GF-D8 (cell line): Measurements from ENCODE around the gene KDM1A.
"Not testable (repeated sequence)": the region's sequence is repeated elsewhere in the genome, so short reads cannot be mapped to it uniquely, and the experiment has no call there.

Experiments used
- DNase-seq: peaks from one replicate; lab custom pipeline; 2025; lab: John Stamatoyannopoulos, UW

The KDM1A gene

DNA sequence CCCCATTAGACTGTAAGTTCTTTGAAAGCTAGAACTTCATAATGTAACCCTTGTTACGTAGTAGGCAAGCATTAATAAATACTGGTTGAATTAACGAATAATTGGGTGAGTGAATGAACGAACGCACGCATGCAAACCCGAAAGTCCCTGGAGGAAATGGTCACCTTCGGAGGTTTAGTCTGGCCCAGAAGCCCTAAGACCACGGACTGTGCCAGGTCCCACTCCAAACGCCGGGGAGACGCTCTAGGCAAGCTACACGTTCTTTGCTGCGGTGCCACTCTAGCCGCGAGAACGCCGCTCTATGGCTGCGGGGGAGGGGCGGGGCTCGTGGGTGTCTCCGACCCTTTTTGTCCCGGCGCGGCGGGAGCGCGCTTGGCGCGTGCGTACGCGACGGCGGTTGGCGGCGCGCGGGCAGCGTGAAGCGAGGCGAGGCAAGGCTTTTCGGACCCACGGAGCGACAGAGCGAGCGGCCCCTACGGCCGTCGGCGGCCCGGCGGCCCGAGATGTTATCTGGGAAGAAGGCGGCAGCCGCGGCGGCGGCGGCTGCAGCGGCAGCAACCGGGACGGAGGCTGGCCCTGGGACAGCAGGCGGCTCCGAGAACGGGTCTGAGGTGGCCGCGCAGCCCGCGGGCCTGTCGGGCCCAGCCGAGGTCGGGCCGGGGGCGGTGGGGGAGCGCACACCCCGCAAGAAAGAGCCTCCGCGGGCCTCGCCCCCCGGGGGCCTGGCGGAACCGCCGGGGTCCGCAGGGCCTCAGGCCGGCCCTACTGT lies at the start of gene KDM1A:
Gene KDM1A, plus strand, starts transcription at position 375 of the 769 bp plus-strand sequence. Its CDS starts 129 bp downstream, at position 504.
- DNase-seq, result peak; percentile 92

DNA sequence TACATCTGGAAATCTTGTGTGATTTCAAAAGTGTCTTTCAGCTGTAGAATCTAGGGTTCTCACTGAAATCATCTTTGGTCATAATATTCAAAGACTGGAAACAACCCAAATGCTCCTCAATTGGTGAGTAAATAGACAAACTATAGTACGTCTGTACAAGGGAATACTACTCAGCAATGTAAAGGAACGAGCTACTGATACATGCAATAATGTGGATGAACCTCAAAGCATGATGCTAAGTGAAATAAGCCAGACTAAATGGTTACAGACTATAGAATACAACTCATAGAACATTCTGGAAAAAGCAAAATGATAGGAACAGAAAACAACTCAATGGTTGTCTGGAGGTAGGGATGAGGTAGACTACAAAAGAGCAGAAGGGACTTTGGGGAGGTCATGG lies 49.2 kb upstream of the KDM1A start:
- no peak for DNase-seq

DNA sequence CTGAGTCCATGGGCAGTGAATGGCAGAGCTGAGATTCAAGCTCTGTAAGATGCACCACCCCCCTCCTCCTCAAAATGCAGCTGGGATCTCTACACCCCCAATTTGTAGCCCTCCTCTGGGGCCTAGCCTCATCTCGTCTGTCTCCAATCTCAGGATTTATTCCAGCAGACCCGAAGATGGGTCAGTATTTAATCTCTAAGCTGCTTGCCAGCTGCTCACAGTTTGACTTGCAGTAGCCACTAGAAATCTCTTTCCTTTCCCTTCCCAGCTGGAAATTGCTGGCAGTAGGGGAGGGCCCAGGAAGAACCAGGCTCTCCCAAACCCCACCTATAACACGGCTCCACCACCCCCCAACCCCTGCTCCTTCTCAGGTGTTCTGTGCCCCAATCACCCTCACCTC lies 48.1 kb upstream of the KDM1A start:
- no peak for DNase-seq

DNA sequence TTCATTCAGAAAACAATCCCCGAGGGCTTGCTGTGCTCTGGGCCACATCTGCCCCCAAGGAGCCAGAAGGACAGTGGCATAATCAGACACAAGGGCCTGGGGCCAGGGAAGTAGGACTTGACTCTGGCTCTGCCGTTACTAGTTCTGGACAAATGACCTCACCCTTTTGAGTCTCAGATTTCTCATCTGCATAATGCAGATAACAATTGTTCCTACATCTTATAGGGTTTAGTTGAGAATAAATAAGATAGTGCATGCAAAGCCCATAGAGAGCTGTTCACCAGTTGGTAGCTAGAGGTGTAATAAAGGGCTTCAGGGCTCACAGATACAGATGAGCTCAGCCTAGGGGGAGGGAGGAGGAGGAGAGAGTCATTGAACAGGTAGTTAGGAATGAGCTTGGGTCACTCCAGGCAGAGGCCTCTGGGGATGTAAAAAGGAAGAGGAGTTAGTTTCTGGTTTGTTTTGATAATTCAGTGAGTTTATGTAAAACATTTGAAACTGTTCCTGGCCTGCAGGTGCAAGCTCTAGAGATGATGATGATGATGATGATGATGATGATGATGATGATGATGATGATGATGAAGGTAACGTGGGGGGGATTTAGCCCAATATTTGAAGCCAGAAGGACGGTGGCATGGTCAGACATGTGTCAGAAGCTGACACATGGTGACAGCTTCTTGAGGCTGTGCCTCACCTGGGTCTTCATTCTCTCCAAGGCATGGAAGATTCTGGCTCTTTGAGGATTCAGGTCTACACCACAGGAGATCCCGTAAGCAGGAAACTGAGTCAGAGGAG lies 47.5 kb upstream of the KDM1A start:
- no peak for DNase-seq

DNA sequence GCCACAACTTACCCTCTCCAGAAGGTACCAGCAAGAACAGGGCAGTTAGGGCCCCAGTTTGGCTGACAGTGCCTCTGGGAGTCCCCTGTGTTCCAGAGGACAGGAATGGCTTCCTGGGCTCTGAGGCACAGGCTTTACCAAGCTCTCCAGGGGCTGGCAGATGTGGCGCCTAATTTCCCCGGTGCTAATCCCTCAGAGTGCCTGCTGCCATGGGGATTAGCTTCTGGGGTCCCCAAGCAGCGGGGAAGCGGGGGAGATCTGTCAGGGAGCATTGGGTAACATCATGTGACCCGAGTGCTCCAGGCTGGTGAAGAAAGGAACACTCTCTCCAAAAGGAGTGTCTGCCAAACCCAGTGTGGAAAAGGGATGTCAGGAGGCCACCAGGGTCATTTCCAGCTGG lies 46.5 kb upstream of the KDM1A start, which contains the start of gene LACTBL1:
Gene LACTBL1, minus strand, starts transcription at position 107 of the 400 bp plus-strand sequence. CDS start 550 bp downstream, outside the sequence.
- DNase-seq, result no peak

DNA sequence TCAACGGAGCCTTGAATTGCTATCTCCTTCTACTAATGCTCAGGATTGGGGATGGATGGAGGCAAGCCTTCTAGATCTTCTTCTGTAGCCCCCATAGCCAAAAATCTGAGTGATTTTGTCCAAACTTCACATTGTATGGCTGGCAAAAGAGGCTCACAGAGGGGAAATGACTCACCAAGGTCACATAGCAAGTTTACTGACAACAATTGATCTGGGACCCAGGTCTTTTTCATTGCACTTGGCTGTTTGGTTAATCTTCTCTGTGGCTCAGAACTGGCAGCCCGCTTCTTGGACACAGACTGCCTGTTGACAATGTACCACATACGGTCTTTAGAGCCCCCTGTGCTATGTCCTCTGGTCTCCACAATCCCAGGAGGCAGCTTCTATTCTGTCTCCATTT lies 43.6 kb upstream of the KDM1A start:
- DNase-seq, result no peak

DNA sequence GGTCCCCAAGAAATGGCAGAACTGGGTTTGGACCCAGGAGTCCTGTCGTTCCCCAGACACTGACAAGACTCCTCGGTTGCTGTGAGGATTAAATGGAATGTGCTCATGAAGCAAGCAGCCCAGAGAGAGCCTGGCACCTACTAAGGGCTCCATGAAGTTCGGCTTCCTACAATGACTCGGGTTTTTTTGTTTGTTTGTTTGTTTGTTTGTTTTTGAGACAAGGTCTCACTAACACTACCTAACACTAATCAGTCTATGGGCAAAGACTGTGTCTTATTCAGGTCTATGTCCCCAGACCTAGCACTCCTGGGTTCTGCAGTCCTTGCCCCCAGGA lies 43.2 kb upstream of the KDM1A start:
- no peak for DNase-seq

DNA sequence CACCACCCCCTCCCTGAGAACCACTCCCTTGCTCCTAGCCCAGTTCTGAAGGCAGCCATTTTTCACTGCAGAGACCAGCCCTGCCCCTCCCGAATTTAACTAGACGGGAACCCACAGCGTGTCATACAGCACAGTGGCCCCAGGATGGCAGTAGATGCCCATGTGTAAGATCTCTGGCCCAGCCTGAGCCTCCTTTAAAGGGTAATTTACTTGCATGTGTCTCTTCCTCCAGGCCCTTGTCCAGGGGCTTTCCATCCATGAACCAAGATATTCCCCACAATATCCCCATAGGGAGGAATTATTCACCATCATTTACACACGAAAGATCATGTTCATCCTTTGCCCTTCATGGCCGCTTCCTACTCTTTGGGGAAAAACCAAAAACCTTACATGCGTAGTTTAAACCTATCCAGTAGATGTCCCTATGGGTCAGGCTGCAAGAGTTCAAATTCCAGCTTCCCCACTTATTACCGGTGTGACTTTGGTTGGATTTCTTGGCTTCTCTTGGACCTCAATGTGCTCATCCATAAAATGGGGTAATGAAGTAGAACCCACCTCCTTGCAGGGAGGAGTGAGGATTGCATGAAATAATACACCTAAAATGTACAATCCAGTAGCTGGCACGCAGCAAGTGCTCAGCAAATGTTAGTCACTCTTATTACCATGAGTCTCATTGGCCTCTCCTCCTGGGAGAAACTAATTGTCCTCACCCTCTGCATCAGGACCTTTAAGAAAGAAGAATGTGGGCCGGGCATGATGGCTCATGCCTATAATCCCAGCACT lies 42.6 kb upstream of the KDM1A start:
- peak; percentile 44 for DNase-seq

DNA sequence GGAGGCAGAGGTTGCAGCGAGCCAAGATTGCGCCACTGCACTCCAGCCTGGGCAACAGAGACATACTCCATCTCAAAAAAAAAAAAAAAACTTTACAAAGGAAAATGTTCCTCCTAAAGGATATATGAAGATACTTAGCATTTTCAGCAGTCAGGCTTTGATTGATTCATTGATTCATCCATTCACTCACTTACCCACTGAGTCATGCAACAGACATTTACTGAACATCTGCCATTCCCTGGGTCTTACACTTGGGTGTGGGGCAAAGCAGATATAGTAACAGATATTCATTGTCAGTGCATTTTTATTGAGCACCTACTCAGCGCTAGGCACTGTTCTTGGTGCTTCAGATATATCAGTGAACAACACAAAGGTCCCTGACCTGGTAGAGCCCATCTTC lies 41.0 kb upstream of the KDM1A start:
- no peak for DNase-seq

DNA sequence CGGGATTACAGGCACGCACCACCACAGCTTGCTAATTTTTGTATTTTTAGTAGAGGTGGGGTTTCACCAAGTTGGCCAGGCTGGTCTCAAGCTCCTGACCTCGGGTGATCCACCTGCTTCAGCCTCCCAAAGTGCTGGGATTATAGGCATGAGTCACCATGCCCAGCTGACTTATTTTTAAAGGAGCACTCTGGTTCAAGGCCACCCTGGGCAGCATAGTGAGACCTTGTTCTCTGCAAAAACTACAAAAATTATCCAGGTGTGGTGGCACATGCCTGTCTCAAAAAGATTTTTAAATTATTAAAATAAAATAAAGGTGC lies 38.8 kb upstream of the KDM1A start:
- DNase-seq, result not testable (repeated sequence)

DNA sequence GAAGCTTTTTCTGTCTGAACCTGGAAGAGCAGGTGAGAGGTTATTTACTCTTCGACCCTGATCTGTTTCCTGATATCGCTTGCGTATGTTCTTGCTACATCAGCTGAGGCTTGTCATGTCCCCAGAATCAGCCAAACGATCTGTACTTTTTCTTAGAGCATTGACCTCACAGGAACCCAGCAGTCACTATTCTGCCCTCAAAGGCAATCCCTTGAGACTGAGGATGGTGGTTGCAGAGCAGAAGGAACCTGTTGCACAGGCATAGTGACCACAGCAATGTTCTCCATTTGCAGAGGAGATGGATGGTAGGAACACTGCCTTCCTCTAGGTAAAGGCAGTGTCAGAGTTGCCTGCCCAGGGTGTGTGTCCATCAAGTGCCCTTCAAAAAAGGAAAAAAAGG lies 35.3 kb upstream of the KDM1A start:
- DNase-seq, result peak; percentile 84

DNA sequence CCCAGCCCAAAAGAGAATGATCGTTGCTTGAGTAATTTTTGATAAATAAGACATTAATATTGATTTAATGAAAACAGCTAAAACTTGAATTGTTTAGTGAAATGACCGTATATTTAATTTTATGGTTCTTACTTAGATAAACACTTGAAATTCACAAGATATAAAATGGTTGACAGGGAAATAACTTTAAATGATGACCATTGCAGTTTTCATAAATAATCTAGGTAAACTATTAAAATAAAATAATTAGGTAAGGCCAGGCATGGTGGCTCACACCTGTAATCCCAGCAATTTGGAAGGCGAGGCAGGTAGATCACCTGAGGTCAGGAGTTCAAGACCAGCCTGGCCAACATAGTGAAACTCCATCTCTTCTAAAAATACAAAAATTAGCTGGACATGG lies 26.9 kb upstream of the KDM1A start:
- not testable (repeated sequence) for DNase-seq

DNA sequence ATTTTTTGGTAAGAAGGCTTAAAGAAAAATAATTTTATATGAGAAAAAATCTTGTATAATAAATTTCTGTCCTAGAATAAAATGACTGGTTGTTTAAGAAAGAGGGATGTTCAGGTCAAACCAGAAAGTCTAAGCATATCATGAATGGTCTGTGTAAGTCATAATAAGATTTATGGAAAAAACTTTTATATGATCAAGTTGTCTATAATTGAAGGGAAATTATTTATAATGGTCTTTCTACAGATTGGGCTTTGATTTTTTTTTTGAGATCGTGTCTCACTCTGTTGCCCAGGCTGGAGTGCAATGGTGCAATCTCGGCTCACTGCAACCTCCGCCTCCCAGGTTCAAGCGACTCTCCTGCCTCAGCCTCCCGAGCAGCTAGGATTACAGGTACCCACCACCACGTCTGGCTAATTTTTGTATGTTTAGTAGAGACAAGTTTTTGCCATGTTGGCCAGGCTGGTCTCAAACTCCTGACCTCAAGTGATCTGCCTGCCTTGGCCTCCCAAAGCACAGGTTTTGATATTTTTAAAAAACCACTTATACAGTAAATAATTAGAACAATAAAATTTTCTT lies 26.0 kb upstream of the KDM1A start:
- DNase-seq, result not testable (repeated sequence)

DNA sequence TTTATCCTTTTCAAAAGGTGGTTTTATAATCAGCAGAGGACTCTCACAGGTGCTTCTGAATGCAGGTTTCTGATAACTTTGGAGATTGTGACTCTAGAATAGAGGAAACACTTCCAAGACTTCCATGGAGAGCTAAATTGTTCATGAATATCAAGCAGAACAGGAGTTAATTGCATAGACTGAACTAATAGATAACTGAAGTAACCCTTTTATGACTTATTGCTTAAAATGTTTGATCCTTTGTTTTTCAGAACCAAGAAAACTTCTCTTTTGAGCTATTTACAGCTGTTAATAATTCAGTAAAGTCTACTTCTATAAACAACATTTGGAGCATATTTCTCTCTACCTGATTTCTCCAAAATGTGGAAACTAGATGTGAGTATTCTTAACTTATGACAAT lies 23.5 kb upstream of the KDM1A start:
- no peak for DNase-seq

DNA sequence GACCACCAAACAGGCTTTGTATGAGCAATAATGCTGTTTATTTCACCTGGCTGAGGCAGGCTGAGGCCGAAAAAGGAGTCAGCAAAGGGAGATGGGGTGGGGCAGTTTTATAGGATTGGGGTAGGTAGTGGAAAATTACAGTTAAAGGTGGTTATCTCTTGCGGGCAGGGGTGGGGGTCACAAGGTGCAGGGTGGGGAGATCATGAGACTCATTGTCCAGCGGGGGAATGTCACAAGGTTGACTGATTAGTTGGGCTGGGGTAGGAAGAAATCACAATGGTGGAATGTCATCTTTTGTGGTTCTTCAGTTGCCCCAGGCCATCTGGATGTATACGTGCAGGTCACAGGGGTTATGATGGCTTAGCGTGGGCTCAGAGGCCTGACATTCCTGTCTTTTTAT lies 21.7 kb upstream of the KDM1A start:
- not testable (repeated sequence) for DNase-seq

DNA sequence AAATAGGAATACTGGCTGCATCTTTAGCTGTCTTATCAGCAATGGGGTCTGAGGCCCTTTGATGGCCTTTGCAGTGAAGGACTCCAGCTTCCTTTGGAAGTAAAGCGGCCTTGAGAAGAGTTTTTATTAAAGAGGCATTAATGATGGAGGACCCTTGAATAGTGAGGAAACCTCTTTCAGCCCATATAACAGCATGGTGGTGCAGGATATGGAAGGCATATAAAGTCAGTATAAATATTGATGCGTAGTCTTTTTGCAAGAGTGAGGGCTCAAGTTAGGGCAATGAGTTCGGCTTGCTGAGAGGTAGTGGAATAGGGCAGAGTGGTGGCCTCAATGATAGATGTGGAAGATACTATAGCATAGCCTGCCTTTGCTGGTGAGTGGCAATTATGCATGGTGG lies 19.1 kb upstream of the KDM1A start:
- DNase-seq, result not testable (repeated sequence)

DNA sequence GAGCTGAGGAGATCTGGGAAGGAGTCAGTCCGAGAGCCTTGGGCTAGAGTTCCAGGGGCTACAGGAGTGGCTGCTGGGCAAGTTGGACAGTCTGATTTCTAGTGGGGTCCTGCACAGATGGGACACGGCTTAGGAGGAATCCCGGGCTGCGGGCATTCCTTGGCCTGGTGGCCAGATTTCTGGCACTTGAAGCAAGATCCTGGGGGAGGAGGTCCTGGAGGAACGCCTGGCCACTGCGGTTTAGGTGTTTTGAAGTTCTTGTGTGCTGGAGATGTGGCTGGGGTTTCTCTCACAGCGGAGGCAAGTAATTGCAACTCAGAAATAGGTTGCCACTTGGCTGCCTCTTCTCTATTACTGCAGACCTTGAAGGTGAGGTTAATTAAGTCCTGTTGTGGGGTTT lies 17.1 kb upstream of the KDM1A start:
- not testable (repeated sequence) for DNase-seq

DNA sequence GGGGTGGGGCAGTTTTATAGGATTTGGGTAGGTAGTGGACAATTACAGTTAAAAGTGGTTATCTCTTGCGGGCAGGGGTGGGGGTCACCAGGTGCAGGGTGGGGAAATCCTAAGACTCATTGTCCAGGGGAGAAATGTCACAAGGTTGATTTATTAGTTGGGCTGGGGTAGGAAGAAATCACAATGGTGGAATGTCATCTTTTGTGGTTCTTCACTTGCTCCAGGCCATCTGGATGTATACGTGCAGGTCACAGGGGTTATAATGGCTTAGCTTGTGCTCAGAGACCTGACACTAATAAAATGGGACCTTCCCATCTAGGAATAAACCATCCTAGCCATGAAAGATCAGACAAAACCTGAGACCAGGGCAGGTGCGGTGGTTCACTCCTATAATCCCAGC lies 15.2 kb upstream of the KDM1A start:
- DNase-seq, result no peak

DNA sequence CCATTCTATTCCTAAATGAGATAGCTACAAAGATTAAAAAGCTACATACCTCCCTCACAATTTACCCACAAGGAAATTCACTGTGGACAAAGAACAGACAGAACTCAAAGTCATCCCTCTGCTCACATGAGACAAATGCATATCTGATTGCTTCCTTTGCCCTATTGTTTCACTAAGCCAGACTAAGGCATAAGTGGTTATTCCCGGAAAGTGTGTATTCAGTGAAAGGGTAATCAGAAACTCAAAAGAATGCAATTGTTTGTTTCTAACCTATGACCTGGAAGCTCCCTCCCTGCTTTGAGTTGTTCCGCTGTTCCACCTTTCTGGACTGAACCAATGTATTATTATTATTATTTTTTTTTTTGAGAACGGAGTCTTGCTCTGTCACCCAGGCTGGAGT lies 14.5 kb upstream of the KDM1A start:
- not testable (repeated sequence) for DNase-seq

DNA sequence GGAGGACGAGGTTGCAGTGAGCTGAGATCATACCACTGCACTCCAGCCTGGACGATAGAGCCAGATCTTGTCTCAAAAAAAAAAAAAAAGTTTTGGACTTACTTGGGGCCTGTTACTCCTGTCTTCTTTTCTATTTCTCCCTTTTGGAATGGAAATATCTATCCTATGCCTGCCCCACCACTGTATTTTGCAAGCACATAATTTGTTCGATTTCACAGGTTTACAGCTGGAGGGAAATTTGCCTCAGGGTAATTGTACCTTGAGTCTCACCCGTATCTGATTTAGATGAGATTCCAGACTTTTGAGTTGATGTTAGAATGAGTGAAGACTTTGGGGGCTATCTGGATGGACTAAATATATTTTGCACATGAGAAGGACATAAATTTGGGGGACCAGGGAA lies 12.2 kb upstream of the KDM1A start:
- no peak for DNase-seq

DNA sequence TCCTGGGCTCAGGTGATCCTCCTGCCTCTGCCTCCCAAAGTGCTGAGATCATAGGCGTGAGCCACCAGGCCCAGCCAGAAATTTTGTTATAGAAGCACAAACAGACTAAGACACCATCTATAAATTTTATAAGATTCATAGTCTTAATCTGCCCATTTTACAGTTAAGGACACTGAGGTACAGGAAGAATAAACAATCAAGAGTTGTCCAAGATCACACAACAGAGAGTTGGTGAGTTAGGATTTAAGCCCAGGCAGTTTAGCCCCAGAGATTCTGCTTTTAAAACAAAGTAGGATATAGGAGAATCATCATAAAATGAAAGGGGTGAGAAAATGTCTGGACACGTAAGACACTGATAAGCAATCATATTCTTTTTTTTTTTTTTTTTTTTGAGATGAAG lies 10.4 kb upstream of the KDM1A start:
- DNase-seq, result no peak

DNA sequence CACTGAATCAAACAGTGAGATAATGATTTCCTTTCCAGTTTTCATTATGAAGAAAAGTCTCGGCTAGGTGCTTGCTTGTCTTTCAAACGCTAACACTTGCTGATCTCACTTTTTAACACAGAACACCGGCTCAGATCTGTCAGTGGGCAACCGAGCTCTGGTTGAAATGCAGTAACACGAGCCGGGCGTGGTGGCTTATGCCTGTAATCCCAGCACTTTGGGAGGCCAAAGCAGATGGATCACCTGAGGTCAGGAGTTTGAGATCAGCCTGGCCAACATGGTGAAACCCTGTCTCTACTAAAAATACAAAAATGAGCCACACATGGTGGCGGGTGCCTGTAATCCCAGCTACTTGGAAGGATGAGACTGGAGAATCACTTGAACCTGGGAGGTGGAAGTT lies 9.2 kb upstream of the KDM1A start:
- DNase-seq, result not testable (repeated sequence)
